ENCODE results near the gene FAM3A.
A peak's percentile ranks its signal among the peaks of the same experiment; 100 is the strongest.
"Not testable (repeated sequence)": the region's sequence is repeated elsewhere in the genome, so short reads cannot be mapped to it uniquely, and the experiment has no call there.

Gene FAM3A, protein sequence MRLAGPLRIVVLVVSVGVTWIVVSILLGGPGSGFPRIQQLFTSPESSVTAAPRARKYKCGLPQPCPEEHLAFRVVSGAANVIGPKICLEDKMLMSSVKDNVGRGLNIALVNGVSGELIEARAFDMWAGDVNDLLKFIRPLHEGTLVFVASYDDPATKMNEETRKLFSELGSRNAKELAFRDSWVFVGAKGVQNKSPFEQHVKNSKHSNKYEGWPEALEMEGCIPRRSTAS
- 21.0 to 27.8 (median 23.2) reads per million in 4 donors for total RNA-seq

DNA sequence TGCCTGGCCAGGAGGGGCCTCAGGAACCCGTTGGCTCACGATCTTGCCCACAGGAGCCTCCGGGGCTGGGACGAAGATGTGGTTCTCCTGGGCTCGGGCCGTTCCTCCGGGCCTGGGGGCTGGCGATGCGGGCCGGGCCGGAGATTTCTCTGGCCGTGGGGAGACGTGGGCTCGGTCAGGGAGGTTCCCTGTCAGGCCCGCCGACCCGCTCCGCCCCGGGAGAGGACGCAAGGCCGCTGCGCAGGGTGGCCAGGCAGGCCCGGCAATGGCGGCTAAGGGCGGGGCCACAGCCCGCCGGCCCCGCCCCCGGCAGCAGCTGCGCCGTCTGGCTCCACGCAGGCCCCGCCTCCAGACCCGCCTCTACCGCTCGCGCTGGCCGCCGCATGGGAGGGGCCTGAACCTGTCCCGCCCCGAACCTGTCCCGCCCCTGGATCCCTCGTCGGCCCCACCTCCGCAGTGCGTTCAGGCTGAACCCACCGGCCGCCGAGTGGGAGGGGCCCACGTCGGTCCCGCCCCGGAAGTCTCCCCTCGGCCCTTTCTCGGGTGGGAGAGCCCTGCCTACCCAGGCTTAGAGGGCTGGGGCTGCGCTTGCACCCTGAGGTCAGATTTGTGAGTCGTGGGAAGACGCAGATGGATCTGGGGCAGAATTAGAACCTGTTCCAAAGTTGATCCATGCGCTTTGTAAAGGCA is at the start of gene FAM3A:
Gene FAM3A (minus strand): TSS at position 267 of the 690 bp plus-strand sequence. CDS start 460 bp downstream, outside the sequence.
- DNase-seq = peak; percentile 85 to 90 (median 88)

DNA sequence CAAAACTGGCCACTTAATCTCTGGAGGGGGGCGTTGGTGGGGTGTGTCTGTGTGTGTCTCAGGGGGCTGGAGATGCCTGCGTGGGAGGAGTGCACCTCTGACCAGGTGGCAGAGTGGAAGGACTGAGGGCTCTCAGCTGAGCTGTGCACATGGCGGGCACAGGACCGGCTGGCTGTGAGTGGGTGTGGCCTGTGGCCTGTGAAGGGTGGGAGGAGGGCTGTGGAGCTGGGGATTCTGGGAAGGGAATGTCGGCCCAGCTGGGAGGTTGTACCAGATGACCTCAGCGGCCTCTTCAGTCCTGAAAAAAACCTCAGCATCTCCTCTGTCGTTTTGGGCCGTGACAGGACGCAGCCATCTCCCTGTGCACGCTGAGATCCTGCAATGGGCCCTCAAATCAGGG is 46.3 kb upstream of the FAM3A start:
- not testable (repeated sequence) for DNase-seq

DNA sequence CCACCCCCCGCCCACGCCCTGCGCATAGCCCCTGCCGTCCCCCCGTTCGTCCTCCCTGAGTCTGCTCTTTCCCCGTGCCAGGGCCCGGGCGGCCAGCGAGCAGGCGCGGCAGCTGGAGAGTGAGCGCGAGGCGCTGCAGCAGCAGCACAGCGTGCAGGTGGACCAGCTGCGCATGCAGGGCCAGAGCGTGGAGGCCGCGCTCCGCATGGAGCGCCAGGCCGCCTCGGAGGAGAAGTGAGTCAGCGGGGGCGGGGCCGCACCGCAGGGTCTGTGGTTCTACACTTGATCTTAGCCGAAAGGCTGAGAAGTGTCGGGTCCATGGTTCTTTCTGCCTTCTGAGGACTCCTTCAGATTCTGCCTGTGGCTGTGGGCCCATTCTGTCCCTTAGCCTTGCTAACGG is 44.3 kb upstream of the FAM3A start:
- not testable (repeated sequence) for DNase-seq

DNA sequence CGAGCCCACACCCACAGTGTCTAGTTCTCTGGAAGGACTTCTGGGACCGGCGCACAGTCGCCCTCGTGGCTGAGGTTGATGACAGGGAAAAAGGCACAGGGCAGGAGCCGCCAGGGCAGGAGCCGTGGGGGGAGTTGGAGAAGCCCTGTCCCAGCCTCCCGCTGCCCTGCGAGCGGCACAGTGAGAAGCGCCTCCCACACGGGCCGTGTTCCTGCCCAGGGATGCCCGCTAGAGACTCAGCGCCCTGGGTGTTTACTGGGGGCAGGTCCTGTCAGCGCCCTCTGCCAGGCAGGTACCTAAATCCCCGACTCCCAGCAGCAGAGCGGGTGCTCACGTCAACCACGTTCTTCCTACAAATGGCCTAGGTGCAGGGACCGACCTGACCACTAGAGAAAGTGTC is 42.9 kb upstream of the FAM3A start:
- DNase-seq = not testable (repeated sequence)

DNA sequence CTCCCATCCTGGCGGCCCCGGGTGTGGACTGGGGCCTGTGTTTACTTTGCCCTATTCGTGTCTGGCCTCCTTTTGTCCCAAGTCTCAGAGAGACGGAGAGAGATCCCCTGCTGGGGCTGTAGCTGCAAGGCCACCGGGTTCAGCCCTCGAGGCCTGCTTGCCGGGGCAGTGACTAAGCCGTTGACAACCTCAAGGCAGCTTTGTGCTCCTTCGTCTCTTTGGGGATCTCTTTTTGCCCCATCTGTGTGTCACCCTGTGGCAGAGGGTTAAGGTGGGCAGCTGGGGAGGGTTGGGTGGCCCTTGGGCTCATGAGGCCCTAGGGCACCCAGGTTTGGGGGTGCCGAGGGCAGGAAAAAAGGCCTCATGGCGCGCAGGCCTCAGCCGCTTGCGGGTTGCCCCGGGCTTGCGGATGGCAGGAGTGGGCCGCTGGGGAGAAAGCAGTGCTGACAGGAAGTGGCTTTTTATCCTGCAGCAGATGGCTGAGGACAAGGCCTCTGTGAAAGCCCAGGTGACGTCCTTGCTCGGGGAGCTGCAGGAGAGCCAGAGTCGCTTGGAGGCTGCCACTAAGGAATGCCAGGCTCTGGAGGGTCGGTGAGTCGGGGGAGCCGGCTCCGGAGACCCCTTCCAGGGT is 42.1 kb upstream of the FAM3A start:
- not testable (repeated sequence) for DNase-seq

DNA sequence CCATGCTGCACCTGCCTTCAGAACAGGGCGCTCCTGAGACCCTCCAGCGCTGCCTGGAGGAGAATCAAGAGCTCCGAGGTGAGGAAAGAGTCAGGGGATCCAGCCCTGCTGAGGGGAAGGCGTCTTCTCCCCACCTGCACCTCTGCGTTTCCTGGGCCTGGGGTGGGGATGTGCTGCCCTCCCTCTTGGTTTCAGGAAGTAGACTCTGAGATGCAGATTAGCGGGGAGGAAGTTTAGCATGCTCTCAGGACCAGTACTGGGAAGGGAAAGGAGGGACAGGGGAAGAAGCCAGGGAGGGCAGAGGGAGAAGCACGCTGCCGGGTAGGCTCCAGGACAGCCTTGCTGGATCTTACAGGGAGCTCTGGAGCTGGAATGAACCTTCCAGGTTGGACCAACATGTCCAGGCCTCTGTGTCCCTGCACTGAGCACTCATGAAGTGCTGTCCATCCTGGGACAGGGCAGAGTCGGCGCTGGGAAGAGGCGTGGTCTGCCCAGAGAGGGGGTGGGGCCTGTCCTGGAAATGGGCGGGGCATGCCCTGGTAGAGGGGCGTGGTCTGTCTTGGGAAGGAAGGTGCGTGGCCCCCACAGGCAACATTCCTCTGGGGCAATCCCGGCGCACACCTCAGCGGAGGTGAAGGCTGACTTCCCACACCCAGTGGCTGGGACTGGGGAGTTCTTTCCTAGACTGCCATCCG is 36.2 kb upstream of the FAM3A start:
- DNase-seq = not testable (repeated sequence)

DNA sequence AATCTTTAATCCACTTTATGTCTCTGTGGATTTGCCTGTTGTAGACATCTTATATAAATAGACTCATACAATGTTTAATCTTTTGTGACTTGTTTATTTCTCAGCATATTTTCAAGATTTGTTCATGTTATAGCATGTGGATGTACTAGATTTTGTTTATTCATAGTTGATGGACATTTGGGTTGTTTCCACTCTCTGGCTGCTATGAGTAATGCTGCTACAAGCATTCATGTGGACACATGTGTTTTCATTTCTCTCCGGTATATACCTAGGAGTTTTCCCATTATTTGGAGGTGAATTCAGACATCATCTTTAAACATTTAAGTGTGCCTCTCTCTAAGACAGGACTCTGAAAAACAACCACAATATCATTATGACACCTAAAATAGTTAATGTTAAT is 33.7 kb upstream of the FAM3A start:
- DNase-seq = no peak

DNA sequence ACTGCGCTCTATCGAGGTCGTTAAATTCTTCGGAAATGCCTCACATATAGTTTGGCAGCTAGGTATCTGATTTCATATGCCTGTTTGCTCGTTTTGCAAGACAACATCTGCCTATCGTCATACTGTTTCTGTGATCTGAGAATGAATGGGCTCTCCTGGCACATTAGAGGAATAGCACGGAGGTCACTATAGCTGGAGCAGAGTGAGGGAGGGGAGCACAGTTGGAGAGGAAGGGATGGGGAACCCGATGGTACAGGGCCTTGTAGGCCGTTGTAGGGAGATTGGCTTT is 31.9 kb upstream of the FAM3A start:
- DNase-seq = no peak

DNA sequence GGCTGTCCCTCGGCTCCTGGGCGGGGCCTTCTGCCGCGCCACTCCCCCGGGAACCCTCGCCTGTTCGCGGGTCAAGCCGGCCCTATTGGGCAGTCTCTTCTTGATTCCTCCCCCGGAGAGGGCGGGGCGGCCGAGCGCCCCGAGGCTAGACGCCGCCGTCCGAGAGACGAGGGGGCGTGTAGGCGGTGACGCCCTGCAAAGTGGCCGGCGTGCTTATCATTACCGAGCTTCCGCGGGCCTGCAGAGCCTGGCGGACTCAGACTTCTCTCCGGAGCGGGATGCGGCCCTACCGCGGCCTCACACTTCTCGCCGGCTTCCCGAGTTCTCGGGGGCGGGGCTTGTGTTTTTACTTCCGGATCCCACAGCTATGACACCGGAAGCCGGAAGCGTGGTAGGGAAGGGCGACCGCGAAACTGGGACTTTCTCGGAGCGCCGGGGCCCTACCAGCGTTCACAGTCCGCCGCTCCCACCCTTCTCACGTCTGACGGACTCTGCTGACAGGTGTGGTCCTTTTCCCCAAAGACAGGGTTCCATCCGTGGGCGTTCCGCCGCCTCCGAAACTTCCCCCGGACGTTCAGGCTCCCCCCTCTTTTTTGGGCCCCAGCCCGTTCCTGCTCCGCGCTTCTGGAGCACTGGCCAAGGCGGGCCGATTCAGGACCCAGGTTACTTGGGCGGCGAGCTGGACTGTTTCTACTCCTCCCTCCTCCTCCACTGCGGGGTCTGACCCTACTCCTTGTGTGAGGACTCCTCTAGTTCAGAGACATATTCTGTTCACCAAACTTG is 31.4 kb upstream of the FAM3A start, which contains the start of gene IKBKG:
Gene IKBKG (plus strand): TSS at position 376 of the 783 bp plus-strand sequence. CDS start 4,383 bp downstream, outside the sequence.
- DNase-seq = peak; percentile 76 to 91 (median 83)

DNA sequence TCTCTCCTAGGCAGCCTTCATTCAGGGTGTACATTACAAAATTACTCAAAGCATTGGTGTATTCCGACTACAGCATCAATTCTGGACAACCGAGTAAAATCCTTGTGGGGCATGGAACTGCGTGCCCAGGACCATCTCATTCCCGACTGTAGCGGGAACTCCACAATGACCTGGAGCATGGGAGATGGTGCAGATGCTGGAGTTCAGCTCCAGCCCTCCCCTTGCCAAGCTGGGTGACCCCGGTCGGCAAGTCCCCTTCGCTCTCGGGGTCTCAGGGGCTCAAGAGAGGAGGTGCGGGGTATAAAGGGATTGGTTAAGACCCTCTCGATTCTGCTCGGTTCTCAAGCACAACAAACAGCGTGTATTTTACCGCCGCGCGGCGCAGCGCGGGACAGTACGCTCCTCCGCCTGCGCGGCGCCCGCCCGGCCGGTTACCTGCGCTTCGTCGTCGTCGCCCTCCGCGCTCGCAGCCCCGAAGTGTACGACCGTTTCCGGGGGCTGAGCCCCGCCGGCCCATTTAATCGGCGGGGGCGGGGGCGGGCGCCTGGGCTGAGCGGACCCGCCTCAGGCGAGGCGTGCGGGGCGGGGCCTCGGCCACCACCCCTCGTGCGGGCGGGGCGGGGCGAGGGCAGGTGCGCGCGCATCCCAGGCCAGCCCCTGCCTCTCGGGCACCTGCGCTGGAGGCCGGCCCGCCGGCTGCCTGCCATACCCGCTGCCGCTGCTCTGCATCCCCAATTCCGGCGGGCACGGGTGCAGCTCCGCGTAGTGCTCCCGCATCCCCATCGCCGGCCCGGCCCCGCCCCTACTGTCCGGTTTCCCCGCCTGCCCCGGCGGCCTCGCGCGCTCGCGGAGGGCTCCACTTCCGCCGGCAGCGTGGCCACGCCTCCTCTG is 30.6 kb upstream of the FAM3A start, which contains the start of gene G6PD:
Gene G6PD (minus strand): TSS at position 493 of the 891 bp plus-strand sequence. CDS start 691 bp downstream, outside the sequence.
- peak; percentile 69 to 82 (median 73) for DNase-seq

DNA sequence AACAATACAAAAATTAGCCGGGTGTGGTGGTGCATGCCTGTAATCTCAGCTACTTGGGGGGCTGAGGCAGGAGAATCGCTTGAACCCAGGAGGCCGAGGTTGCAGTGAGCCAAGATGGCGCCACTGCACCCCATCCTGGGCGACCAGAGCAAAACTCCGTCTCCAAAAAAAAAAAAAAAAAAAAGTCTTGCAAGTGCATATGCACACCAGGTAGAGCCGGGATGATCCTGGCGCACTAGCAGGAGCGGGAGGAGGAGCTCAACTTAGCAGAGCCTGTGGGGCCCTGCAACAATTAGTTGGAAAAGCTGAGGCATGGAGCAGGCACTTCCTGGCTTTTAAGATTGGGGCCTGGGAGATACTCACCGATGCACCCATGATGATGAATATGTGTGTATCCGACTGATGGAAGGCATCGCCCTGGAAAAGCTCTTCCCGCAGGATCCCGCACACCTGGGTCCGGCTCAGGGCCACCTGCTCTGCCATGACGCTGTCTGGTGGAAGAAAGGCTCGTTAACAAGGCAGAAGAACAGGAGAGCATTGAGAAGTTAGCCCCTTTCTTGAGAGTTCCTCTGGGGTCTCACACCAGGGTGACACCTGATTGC is 29.7 kb upstream of the FAM3A start:
- no peak for DNase-seq

DNA sequence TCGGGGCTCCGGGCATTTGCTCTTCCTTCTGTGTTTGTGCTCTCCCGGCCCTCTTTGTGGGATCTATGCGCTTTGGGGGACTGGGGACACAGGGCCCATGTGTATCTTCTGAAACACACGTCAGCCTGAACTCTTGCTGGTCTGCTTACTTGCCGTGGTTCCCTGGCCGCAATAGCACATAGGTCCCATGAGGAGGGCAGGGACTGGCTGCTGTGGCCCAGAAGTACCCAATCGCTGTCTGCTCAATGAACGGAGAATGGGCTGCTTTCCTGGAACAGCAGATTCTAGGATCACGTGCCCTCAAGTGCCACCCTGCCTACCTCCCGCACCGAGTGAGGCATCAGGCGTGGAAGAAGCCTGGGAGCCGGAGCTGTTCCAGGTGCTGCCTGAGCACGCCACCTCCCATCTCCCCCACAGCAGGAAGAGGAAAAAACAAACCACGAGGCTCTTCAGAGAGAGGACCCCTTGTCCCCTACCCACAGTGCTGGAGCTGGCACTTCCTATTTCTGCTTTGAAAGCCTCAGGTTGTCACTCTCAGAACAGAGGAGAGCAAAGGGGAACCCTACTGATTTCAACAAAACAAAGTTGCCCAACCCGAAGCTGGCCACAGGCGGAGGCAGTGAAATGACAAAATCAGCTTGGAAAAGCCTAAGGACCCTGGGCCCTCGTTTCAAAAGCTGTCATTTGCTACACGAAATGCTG is 26.8 kb upstream of the FAM3A start:
- DNase-seq = peak in 1 of 5 donors; percentile 50

DNA sequence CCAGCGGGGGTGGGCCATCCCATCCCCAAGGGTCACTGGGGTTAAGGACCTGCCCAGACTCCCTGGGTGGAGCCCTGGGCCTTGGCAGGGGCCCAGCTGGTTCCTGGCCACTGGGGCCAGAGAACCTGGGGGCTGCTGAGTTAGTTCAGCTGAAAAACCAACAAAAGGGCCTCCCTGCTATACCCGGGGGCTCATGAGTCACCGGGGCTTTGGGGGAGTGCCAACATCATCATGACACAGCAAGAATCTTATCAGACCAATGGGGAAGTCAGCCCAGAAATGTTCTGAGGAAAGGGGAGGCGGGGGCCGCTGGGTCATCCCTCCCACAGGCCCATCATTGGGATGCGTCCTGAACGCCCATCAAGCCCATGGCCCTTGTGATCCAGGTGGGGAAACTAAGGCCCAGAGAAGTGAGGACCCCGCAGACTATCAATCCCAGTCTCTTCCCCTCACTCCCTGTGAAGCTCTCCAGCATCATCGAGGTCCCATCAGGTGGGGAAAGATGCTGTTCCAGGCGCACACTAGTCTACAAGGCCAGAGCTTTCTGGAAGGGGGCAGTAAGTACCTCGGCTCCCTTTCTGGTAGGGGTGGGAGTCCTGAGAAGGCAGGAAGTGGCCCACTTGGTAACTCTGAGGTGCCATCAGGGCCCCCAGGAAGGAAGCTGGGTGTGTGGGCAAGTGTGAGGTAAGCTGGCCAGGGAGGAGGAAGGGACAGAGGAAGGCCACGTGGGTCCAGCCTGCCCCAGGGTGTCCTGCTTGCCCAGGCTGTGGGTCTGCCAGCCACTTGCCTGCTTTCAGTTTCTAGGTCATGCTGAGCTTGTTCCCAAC is 26.1 kb upstream of the FAM3A start:
- peak in 1 of 5 donors; percentile 35 for DNase-seq

DNA sequence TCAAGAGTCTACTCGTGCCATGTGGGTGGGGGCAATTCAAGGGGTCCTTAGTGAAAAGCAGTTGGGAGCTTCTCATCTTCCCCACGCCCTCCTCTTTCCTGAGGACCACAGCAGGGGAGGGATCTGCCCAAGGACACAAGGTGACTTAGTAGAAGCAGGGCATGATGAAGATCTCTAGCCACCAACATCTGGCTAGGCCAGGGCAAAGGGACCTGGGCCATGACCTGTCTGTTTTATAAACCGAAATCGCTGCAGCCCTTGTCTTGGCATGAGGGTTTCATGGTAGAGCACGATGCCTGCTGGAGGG is 25.5 kb upstream of the FAM3A start:
- no peak for DNase-seq

DNA sequence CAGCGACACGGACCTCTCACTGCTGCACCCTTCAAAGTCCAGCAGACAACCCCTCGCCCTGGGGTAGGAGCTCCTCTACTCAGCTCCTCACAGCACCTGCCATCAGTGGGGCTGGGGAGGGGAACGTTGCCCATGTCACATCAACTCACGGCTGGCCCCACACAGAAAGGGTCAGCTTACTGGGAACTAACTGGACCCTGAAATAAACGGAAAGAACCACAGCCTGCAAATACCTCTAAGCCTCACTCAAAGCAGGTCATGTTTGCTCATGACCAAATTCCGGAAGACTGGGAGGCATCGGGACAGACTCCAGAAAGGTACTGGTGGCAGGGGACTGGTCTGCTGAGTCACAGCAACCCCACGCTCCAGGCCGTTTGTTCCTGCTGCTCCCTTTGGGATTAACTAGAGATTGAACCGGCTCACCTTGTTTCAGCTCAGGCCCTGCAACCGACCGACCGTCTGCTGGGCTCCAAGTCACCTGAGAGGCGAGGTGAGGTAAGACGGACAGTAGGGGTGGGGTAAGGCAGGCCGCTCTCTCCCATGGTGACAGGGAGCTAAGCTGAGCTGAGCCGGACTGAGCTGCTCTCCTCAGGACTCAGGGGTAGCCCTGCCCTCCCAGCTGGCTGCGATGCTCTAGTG is 25.0 kb upstream of the FAM3A start:
- no peak for DNase-seq

DNA sequence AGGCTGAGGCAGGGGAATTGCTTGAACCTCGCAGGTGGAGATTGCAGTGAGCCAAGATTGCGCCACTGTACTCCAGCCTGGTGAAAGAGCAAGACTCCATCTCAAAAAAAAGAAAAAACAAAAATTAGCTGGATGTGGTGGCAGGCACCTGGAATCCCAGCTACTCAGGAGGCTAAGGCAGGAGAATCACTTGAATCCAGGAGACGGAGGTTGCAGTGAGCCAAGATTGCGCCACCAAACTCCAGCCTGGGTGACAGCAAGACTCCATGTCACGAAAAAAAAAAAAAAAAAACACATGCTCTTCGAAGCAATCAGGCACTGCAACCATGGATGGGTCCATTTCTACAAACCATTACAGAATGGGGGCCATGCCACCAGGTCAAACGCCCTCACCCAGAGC is 24.3 kb upstream of the FAM3A start:
- DNase-seq = not testable (repeated sequence)

DNA sequence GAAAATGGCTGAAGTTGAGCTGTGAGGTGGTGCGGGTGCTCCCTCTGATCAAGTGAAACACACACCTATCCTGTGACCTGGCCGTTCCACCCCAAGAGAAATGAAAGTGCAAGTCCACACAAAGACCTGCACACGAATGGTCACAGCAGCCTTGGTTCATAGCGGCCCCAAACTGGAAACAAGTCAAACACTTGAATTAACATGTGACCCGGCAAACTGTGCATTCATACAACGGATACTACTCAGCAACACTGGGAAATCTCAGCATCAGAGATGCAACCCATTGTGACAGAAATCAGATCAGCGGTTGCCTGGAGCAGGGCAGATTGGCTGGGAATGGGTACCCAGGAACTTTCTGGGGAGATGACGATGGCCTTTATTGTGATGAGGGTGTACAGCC is 23.0 kb upstream of the FAM3A start:
- DNase-seq = no peak

DNA sequence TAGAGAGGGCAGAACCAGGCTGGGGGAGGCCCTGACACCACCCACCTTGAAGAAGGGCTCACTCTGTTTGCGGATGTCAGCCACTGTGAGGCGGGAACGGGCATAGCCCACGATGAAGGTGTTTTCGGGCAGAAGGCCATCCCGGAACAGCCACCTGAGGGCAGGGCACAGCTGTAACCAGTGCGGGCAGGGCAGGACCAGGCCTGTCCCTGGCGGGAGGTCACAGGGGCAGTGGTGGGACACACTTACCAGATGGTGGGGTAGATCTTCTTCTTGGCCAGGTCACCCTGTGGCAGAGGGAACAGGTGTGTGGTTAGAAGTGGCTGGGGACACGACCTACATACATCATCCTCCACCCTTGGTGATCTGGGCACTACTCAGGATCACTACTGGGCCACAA is 19.9 kb upstream of the FAM3A start:
- no peak for DNase-seq
